Measurements from ENCODE around the gene DAZAP1. TPM values are rescaled to one million over a fixed set of nuclear protein-coding genes. Genes with fewer than 3 reads are reported as not detected.
"Not testable (repeated sequence)": the region's sequence is repeated elsewhere in the genome, so short reads cannot be mapped to it uniquely, and the experiment has no call there.

DAZAP1 gene
- total RNA-seq, 1 donor = 43.8 TPM

GRCh38 chr19:1434040-1434366, 26.6 kb downstream of the DAZAP1 start:
- TF ChIP-seq CTCF (IDR thresholded peaks at IDR 0.05; ENCODE audit: insufficient read depth, low read length) = no peak
- no peak for DNase-seq (ENCODE audit: low read depth)
- no peak overlapping the region for H3K4me3 ChIP-seq (ENCODE audit: low read depth, low read length)

- DNase-seq (ENCODE audit: low read depth) = no peak
- no peak for TF ChIP-seq CTCF (IDR thresholded peaks at IDR 0.05; ENCODE audit: insufficient read depth, low read length)
- H3K4me3 ChIP-seq (ENCODE audit: low read depth, low read length) = no peak overlapping the region
Observed at GRCh38 chr19:1434577-1435060, 27.2 kb downstream of the DAZAP1 start.

DNA sequence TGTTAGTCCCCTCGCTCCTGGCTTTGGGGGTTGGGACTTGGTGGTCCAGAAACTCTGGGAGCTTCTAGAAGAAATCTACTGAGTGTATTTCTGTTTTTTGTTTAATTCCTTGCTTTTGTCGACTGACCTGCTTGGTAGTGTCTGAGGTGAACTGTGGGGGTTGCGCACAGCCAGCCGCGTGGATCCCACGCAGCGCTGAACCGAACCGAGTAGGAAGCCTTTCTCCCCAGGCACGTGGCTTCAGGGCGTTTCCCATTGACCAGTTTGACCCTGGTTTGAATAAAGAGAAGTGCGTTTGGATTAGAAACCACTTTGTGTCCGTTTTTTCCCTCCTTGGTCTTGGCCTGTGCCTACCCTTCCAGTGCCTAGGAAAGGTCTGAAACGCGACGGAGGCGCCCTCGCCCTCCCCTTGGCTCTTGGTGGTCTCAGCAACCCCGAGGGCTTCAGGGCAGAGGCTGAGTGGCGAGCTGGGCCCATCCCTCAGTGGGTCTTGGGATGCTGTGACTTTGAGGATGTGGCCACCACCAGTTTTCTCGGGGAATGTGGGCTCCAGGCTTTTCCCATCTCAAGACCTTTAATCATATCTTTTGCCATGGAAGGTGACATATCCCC, 28.1 kb downstream of the DAZAP1 start:
- no peak overlapping the region for H3K4me3 ChIP-seq (ENCODE audit: low read depth, low read length)
- DNase-seq (ENCODE audit: low read depth) = no peak
- no peak for TF ChIP-seq CTCF (IDR thresholded peaks at IDR 0.05; ENCODE audit: insufficient read depth, low read length)

DNA sequence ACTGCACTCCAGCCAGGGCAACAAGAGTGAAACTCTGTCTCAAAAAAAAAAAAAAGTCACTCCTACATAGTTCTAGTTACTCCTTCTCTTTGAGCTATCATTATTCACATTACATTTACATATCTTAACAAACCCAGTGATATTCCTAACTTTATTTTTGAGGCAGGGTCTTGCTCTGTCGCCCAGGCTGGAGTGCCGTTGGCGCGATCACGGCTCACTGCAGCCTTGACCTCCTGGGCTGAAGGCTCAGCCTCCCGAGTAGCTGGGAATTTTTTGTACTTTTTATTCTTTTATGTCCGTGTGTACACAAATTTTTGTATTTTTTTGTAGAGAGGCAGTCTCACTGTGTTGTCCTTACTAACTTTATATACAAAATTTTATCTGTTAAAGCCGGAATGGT, 30.2 kb downstream of the DAZAP1 start:
- no peak for TF ChIP-seq CTCF (IDR thresholded peaks at IDR 0.05; ENCODE audit: insufficient read depth, low read length)
- DNase-seq (ENCODE audit: low read depth) = no peak
- no peak overlapping the region for H3K4me3 ChIP-seq (ENCODE audit: low read depth, low read length)

- DNase-seq (ENCODE audit: low read depth) = peak; percentile 96
- peak; percentile 96 for TF ChIP-seq CTCF (IDR thresholded peaks at IDR 0.05; ENCODE audit: insufficient read depth, low read length)
- peak within 1 kb of the TSS; percentile 83 for H3K4me3 ChIP-seq (ENCODE audit: low read depth, low read length)
Observed at GRCh38 chr19:1438035-1438932, 30.9 kb downstream of the DAZAP1 start, which contains the start of gene RPS15. TSS of gene RPS15 (plus strand) at chr19:1438396. CDS start at chr19:1438426, 30 bp downstream.

DNA sequence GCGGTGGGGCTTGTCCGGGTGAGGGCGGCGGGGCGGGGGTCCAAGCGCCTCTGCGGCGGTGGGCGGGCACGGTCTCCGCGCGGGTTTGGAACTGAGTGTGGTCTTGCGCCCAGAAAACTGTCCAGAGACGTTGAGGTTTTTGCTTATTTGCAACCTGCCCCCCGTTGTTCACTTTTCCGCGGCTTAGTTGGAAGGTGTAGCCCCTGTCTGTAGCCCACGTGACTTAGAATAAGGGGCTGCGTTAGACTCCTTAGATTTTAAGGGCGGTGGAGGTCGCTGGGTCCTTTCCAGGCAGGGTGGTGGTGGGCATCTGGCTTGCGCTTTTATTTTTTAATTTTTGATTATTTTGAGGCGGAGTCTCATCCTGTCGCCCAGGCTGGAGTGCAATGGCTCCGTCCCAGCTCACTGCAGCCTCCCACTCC, 31.6 kb downstream of the DAZAP1 start:
- no peak for TF ChIP-seq CTCF (IDR thresholded peaks at IDR 0.05; ENCODE audit: insufficient read depth, low read length)
- DNase-seq (ENCODE audit: low read depth) = no peak

DNA sequence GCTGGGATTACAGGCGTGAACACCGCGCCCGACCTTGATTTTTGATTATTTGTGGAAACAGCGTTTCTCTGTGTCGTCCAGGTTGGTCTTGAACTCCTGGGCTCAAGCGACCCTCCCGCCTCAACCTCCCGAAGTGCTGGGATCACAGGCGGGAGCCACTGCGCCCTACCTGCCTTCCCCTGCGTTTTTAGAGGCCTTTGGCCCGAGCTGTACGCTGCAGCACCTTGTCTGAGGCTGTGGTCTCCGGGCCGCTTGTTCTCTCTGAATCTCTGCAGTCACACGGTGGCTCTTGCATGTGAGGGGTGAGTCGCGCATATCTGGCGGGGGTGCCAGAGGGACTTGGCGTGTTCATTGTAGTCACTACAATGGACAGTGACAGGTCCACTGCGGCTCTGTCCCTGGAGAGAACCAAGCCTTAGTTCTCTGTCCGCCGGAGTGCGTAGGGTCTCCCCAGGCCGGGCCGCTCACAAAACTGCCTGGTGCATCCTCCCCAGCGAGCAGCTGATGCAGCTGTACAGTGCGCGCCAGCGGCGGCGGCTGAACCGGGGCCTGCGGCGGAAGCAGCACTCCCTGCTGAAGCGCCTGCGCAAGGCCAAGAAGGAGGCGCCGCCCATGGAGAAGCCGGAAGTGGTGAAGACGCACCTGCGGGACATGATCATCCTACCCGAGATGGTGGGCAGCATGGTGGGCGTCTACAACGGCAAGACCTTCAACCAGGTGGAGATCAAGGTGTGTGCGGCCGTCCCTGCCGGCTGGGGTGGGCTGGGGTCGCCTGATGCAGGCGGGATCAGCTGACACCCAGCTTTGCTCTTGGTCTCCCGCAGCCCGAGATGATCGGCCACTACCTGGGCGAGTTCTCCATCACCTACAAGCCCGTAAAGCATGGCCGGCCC, 32.4 kb downstream of the DAZAP1 start:
- H3K4me3 ChIP-seq (ENCODE audit: low read depth, low read length) = peak overlapping the region; percentile 83
- not testable (repeated sequence) for DNase-seq (ENCODE audit: low read depth)

More for the DNA sequence above, 31.6 kb downstream of the DAZAP1 start:
- peak overlapping the region; percentile 83 for H3K4me3 ChIP-seq (ENCODE audit: low read depth, low read length)

All from fibroblast of the aortic adventitia (primary cell).